D721Med (cell line): ENCODE measurements around the gene TAS2R42.

ENCODE experiments used
- DNase-seq: peaks from one replicate; pipeline ENCODE4 v3.0.0; 2011; ENCODE audit warnings: low spot score; ENCODE audit not compliant: insufficient read length
- FAIRE-seq: peaks from 2 replicates; lab custom pipeline; 2011; peaks lifted over from hg19 to GRCh38; lab: Jason Lieb, UNC
- TF ChIP-seq, protein P1 (sequence below): IDR thresholded peaks from 2 replicates; pipeline ENCODE4 v1.5.1; 2012; ENCODE audit warnings: mild to moderate bottlenecking, control low read depth; ENCODE audit not compliant: insufficient read depth; ENCODE audit errors: missing control alignments

Gene TAS2R42

DNA sequence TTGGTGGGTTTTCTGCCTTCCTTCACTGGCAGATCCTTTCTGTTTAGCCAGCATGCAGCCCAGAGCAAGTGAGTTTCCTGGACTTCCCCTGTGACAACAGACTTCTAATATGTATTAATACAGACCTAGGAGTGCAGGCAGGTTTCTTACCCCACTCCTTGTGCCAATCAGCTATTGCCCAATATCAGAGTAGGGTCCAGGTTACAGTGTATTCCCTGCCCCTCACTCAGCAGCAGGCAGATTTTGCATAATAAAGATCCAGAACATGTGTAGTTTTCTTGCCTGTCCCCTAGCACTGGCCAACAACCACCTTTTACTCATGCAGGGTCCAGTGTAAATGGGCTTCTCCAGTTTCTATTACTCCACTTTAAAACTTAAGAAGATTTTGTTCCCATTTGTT, 20.4 kb downstream of the TAS2R42 start:
- TF ChIP-seq, protein P1, sequence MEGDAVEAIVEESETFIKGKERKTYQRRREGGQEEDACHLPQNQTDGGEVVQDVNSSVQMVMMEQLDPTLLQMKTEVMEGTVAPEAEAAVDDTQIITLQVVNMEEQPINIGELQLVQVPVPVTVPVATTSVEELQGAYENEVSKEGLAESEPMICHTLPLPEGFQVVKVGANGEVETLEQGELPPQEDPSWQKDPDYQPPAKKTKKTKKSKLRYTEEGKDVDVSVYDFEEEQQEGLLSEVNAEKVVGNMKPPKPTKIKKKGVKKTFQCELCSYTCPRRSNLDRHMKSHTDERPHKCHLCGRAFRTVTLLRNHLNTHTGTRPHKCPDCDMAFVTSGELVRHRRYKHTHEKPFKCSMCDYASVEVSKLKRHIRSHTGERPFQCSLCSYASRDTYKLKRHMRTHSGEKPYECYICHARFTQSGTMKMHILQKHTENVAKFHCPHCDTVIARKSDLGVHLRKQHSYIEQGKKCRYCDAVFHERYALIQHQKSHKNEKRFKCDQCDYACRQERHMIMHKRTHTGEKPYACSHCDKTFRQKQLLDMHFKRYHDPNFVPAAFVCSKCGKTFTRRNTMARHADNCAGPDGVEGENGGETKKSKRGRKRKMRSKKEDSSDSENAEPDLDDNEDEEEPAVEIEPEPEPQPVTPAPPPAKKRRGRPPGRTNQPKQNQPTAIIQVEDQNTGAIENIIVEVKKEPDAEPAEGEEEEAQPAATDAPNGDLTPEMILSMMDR, result no peak
- no peak for DNase-seq
- FAIRE-seq, result no peak

DNA sequence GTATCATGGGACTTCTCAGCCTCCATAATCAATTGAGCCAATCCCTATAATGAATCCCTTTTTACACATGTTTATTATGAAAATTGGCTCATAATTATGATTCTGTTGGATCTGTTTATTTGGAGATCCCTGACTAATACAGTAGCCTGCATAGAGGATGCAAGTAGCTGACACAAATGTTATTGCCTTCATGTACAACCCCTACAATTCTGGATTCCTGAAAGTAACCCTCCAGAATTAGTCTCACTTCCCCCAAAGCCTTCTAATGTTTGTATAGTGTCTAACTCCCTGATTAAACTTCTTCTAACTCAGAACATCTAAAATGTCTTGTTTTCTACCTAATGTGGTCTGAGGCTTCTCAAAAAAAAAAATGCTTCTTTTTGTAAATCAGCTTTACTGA, 22.4 kb downstream of the TAS2R42 start:
- FAIRE-seq (no peak), DNase-seq (no peak)
- TF ChIP-seq, protein P1, result no peak

DNA sequence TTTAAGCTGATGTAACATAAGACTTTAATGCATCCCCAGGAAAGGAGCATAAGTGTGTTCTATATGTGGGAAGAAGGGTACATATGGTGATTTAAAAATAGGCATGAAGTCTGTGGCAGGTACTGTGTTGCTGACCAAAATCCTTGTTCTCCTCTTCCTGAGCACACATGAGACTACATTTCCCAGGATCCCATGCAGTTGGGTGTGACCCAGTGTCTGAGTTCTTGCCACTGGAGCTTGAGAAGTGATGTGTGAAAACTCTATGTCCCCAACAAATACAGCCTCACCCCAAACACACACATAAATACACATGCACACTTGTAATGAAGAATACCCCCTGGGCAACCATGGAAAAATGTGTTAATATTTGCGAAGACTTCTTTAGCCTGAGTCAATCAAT, 24.2 kb downstream of the TAS2R42 start:
- FAIRE-seq, result no peak
- DNase-seq, result no peak
- TF ChIP-seq, protein P1, result no peak

DNA sequence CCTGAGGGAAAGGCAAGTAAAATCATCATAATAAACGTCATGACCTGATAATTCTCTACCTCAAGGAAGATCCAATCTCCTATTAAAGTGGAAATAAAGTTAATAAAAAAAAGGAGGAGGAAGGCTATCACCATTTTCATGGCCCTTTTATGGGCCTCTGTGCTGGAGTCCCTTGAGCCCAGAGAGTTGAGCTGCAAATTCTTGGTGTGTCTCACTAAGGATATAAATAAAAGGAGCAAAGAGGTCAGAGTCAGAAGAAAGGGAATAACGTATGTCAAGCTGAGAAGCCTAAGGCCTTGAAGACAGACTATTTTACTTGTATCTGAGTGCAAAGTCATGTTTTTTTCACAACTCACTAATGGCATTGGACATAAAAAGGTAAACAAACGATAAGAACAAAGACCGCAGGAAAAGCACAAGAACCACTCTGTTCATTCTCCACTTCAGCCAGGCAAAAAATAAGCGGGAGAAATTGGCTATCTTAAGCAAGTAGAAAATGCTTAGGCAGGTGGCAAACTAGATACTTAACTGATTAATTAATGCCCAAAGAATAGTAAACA, 27.8 kb downstream of the TAS2R42 start:
- FAIRE-seq, result no peak
- DNase-seq, result no peak
- TF ChIP-seq, protein P1, result no peak

DNA sequence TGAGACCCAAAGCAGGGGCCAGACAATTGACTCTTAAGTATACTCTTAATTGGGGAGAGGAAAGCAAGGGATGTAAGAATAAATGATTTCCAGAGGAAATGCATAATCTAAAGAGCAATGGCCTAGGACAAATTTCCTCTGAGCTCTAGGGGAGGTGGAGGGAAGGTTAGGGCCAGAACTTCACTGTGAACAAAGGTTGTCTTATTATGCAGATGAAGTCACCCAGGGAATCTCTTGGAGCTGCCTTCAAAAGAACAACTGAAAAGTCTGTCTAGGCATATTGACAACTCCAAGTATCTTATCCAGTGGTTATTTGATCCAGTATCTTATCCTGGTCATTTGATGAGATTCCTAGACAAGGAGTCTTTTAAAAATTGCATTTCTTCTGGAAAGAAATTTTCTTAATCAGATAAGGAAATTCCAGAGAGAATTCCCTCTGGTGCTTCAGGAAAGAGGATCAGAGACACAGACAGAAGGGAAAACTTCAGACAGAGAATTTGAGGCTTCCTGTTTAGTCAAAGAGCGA, 32.3 kb downstream of the TAS2R42 start:
- DNase-seq (no peak), FAIRE-seq (no peak)
- TF ChIP-seq, protein P1, result no peak

DNA sequence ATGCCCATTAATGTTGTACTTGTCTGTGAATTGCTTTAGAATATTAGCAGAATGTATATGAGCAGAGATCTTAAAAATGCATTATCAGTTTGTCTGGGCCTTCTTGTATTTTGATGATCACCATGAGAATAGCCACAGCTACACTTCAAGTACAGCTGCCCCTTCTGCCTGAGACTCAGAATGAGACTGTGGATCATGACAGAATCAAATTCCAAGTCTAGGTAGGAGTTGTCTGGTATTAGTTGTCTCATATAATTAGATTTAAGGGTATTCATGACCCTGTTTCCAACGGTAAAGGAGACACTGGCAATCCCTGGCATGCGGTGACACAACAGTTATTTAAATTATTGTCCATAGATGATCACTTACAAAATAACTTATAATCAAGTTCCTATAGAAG, 34.0 kb downstream of the TAS2R42 start:
- FAIRE-seq (no peak), DNase-seq (no peak)
- TF ChIP-seq, protein P1, result no peak

DNA sequence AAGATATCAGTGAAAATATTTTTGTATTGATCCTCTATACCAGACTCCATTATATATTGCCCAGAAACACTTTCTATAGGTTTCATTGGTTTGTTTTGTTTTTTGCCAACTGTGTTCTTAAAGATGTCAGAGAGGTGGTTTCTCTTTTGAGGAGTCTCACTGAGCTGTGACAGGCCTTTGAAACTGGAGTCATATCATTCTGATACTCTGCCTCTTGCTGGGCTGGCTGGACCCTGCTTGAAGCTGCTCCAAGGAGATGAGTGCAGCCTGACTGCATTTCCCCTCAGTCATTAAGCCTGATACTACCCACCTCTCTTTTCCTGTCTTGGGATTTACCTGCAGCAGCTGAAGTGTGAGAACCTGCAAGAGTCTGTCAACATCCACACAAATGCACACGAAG, 35.9 kb downstream of the TAS2R42 start:
- FAIRE-seq, result no peak
- TF ChIP-seq, protein P1, result no peak
- no peak for DNase-seq
